ENCODE data around the gene DHCR24.

The DHCR24 gene

DNA sequence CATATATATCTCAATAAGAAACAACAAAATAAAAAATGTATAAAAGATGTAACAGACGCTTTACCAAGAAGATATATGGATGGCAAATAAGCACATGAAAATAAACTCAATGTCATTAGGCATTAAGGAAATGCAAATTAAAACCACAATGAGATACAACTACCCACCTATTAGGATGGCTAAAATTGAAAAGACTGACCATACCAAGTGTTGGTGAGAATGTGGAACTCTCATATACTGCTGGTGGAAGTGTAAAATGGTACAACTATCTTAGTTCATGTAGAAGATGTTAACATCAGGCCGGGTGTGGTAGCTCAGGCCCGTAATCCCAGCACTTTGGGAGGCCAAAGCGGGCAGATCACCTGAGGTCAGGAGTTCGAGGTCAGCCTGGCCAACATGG lies 43.5 kb downstream of the DHCR24 start:
- Histone ChIP-seq H4K20me1 (ENCODE audit: insufficient read depth, low read length, poor library complexity, severe bottlenecking) (no peaks in the 10 kb centered on the region), H3K9ac (ENCODE audit: low read depth, low read length, poor library complexity, severe bottlenecking) (no peak overlapping the region), H2AFZ (ENCODE audit: low read length) (no peak overlapping the region), H3K4me3 (ENCODE audit: low read length, poor library complexity, severe bottlenecking) (no peak overlapping the region), H3K4me2 (ENCODE audit: low read depth, low read length, poor library complexity, severe bottlenecking) (no peak overlapping the region), H3K36me3 (ENCODE audit: insufficient read depth, low read length) (peaks cover 33% of the 10 kb centered on the region; the same call in 1 of the 2 replicates), H3K9me2 (replicated peaks; ENCODE audit: low read depth, low read length) (no peaks in the 10 kb centered on the region), H3F3A (ENCODE audit: low read depth) (no peaks in the 10 kb centered on the region), H3K79me2 (ENCODE audit: insufficient read depth, low read length) (no peaks in the 10 kb centered on the region), H3K9me3 (ENCODE audit: insufficient read depth, low read depth, low read length) (no peaks in the 10 kb centered on the region), H3K4me1 (ENCODE audit: insufficient read depth, low read length, poor library complexity, severe bottlenecking) (no peaks in the 10 kb centered on the region), H3K27me3 (ENCODE audit: insufficient read depth, low read length, poor library complexity, severe bottlenecking) (no peaks in the 10 kb centered on the region)
- TF ChIP-seq, protein P1, sequence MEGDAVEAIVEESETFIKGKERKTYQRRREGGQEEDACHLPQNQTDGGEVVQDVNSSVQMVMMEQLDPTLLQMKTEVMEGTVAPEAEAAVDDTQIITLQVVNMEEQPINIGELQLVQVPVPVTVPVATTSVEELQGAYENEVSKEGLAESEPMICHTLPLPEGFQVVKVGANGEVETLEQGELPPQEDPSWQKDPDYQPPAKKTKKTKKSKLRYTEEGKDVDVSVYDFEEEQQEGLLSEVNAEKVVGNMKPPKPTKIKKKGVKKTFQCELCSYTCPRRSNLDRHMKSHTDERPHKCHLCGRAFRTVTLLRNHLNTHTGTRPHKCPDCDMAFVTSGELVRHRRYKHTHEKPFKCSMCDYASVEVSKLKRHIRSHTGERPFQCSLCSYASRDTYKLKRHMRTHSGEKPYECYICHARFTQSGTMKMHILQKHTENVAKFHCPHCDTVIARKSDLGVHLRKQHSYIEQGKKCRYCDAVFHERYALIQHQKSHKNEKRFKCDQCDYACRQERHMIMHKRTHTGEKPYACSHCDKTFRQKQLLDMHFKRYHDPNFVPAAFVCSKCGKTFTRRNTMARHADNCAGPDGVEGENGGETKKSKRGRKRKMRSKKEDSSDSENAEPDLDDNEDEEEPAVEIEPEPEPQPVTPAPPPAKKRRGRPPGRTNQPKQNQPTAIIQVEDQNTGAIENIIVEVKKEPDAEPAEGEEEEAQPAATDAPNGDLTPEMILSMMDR (conservative IDR thresholded peaks at IDR 0.05; ENCODE audit: low read length), result no peak
- TF ChIP-seq EZH2phosphoT487 (IDR thresholded peaks at IDR 0.05; ENCODE audit: borderline replicate concordance), result no peak

DNA sequence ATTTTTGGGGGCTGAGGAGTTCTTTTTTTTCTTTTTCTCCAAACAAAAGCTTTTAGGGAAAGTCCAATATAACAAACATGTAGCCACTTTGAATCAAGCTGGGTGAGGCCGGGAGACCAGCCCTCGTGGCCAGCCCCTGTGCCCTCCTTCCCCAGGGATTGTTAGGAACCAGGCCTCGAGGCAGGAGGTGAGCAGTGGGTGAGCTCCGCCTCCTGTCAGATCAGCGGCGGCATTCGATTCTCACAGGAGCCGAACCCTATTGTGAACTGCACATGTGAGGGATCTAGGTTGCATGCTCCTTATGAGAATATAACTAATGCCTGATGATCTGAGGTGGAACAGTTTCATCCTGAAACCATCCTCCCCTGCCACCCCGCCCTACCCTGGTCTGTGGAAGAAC lies 44.0 kb downstream of the DHCR24 start:
- no peak overlapping the region for H2AFZ ChIP-seq (ENCODE audit: low read length)
- H3F3A ChIP-seq (ENCODE audit: low read depth), result no peaks in the 10 kb centered on the region
- H3K9ac ChIP-seq (ENCODE audit: low read depth, low read length, poor library complexity, severe bottlenecking), result no peak overlapping the region
- H3K4me3 ChIP-seq (ENCODE audit: low read length, poor library complexity, severe bottlenecking), result no peak overlapping the region
- no peaks in the 10 kb centered on the region for H3K9me3 ChIP-seq (ENCODE audit: insufficient read depth, low read depth, low read length)
- peaks cover 28% of the 10 kb centered on the region; the same call in 1 of the 2 replicates for H3K36me3 ChIP-seq (ENCODE audit: insufficient read depth, low read length)
- no peaks in the 10 kb centered on the region for H3K27me3 ChIP-seq (ENCODE audit: insufficient read depth, low read length, poor library complexity, severe bottlenecking)
- H3K9me2 ChIP-seq (replicated peaks; ENCODE audit: low read depth, low read length), result no peaks in the 10 kb centered on the region
- H3K79me2 ChIP-seq (ENCODE audit: insufficient read depth, low read length), result no peaks in the 10 kb centered on the region
- TF ChIP-seq, protein P1 (conservative IDR thresholded peaks at IDR 0.05; ENCODE audit: low read length), result no peak
- no peak for TF ChIP-seq EZH2phosphoT487 (IDR thresholded peaks at IDR 0.05; ENCODE audit: borderline replicate concordance)
- H3K4me1 ChIP-seq (ENCODE audit: insufficient read depth, low read length, poor library complexity, severe bottlenecking), result no peaks in the 10 kb centered on the region
- H4K20me1 ChIP-seq (ENCODE audit: insufficient read depth, low read length, poor library complexity, severe bottlenecking), result no peaks in the 10 kb centered on the region
- H3K4me2 ChIP-seq (ENCODE audit: low read depth, low read length, poor library complexity, severe bottlenecking), result no peak overlapping the region

DNA sequence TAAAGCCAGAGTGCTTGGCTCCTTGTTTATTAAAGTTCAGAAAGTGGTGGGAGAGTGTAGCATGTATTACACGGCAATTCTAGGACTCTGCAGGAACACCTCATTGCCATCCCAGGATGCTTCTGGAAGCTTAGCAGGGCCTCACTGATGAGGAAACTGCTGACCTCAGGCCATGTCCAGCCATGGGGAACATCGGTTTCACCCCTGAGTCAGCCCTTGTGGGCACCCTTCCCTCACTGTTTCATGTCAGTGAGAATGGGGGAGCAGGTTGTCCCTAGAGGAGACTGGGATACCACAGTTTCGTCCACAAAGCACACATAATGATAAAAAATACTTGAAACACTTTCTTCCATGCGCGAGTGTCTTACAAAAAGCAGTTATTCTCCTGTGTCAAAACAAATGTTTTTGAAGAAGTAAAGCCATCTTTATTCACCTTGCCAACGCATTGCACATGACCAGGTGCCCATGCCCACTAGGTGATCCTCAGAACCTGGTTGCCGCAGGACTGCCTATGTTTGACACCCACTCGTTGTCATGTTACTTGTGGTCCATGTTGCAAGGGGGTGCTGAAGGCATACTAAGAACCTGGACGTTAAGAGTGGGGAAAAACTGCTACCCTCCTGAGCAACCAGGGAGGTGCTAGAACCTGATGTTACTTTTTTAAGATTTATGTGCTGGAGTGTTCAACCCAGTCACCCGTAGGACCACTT lies 44.6 kb downstream of the DHCR24 start:
- H3K4me1 ChIP-seq (ENCODE audit: insufficient read depth, low read length, poor library complexity, severe bottlenecking), result no peaks in the 10 kb centered on the region
- no peak overlapping the region for H2AFZ ChIP-seq (ENCODE audit: low read length)
- no peaks in the 10 kb centered on the region for H3K79me2 ChIP-seq (ENCODE audit: insufficient read depth, low read length)
- H4K20me1 ChIP-seq (ENCODE audit: insufficient read depth, low read length, poor library complexity, severe bottlenecking), result no peaks in the 10 kb centered on the region
- no peaks in the 10 kb centered on the region for H3K9me2 ChIP-seq (replicated peaks; ENCODE audit: low read depth, low read length)
- H3K4me3 ChIP-seq (ENCODE audit: low read length, poor library complexity, severe bottlenecking), result no peak overlapping the region
- no peaks in the 10 kb centered on the region for H3F3A ChIP-seq (ENCODE audit: low read depth)
- no peak overlapping the region for H3K9ac ChIP-seq (ENCODE audit: low read depth, low read length, poor library complexity, severe bottlenecking)
- no peaks in the 10 kb centered on the region for H3K9me3 ChIP-seq (ENCODE audit: insufficient read depth, low read depth, low read length)
- peaks cover 22% of the 10 kb centered on the region; the same call in 1 of the 2 replicates for H3K36me3 ChIP-seq (ENCODE audit: insufficient read depth, low read length)
- H3K4me2 ChIP-seq (ENCODE audit: low read depth, low read length, poor library complexity, severe bottlenecking), result no peak overlapping the region
- TF ChIP-seq, protein P1 (conservative IDR thresholded peaks at IDR 0.05; ENCODE audit: low read length), result no peak
- no peak for TF ChIP-seq EZH2phosphoT487 (IDR thresholded peaks at IDR 0.05; ENCODE audit: borderline replicate concordance)
- no peaks in the 10 kb centered on the region for H3K27me3 ChIP-seq (ENCODE audit: insufficient read depth, low read length, poor library complexity, severe bottlenecking)

All from Loucy (cell line).